ENCODE measurements around the gene EEFSEC.

The EEFSEC gene

GRCh38 chr3:128356822-128357221, 203.5 kb downstream of the EEFSEC start:
- no peak for DNase-seq

GRCh38 chr3:128357538-128357937, 204.3 kb downstream of the EEFSEC start:
- no peak for DNase-seq

- no peak for DNase-seq
Measured at GRCh38 chr3:128358156-128358895, 205.0 kb downstream of the EEFSEC start.

- DNase-seq: no peak
Measured at GRCh38 chr3:128359060-128359664, 205.9 kb downstream of the EEFSEC start.

GRCh38 chr3:128359846-128360642, 206.8 kb downstream of the EEFSEC start:
- DNase-seq: no peak

- no peak for DNase-seq
Measured at GRCh38 chr3:128360705-128361271, 207.5 kb downstream of the EEFSEC start.

GRCh38 chr3:128362026-128362965, 209.0 kb downstream of the EEFSEC start:
- DNase-seq: no peak

- no peak for DNase-seq
Measured at GRCh38 chr3:128364291-128364690, 211.0 kb downstream of the EEFSEC start.

- no peak for DNase-seq
Measured at GRCh38 chr3:128364808-128365360, 211.6 kb downstream of the EEFSEC start.

GRCh38 chr3:128366136-128366535, 212.9 kb downstream of the EEFSEC start:
- no peak for DNase-seq

GRCh38 chr3:128366652-128367051, 213.4 kb downstream of the EEFSEC start:
- no peak for DNase-seq

GRCh38 chr3:128367221-128367620, 213.9 kb downstream of the EEFSEC start:
- no peak for DNase-seq

GRCh38 chr3:128367761-128368160, 214.5 kb downstream of the EEFSEC start:
- DNase-seq: peak; percentile 12

- DNase-seq: no peak
Measured at GRCh38 chr3:128368626-128369025, 215.3 kb downstream of the EEFSEC start.

GRCh38 chr3:128369121-128369703, 215.9 kb downstream of the EEFSEC start:
- no peak for DNase-seq

- no peak for DNase-seq
Measured at GRCh38 chr3:128369881-128370642, 216.8 kb downstream of the EEFSEC start.

GRCh38 chr3:128372281-128372680, 219.0 kb downstream of the EEFSEC start:
- no peak for DNase-seq

GRCh38 chr3:128372707-128373533, 219.6 kb downstream of the EEFSEC start:
- DNase-seq: no peak

- DNase-seq: no peak
Measured at GRCh38 chr3:128374746-128375445, 221.6 kb downstream of the EEFSEC start.

Measured in fibroblast of skin of right biceps (primary cell).